Measurements from ENCODE around the gene SAMD15. TPM values are rescaled to one million over a fixed set of nuclear protein-coding genes. Genes with fewer than 3 reads are reported as not detected.

SAMD15 gene
- total and polyA plus RNA-seq, 2 donors (not counting 3 experiments of a cell fraction or from before 2014, with no cell fraction given): 0.10 to 1.1 TPM

DNA sequence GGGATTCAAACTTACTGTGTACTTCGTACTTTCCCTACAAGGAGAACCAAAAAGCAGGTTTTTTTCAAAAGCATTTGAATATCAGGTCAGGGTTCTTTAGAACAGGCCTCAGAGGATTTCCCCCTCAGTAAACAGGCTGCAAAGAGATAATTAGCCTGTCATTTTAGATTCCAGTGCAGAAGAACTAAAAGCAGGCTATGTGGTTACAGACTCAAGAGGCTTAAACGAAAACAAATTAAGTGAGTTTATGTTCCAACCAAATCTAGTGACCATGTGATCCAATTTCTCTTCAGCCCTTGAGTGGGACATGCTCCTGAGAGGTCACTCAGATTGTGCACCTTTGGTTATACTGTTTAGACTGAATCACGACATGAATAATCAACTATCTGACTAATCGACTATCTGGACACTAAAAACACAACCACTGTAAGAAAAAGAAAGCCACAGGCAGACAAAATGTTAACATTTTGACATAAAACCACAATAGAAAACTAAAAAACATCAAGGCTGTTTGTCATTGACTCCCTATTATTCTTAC lies 4.8 kb upstream of the SAMD15 start:
- dilution Hi-C loops (cut with MboI; ENCODE audit: extremely low pct_ligation_motif_present, low sequenced_read_pairs): no loop called here
- no peak for DNase-seq (ENCODE audit: low read depth, low spot score)
- H3K27ac ChIP-seq (ENCODE audit: insufficient read depth, low read depth, low read length): no peak overlapping the region

More for the DNA sequence above, 4.8 kb upstream of the SAMD15 start:
- Histone ChIP-seq H3K9me3 (replicated peaks; ENCODE audit: control insufficient read depth, insufficient read depth, low read length) (no peaks in the 10 kb centered on the region), H3K79me2 (ENCODE audit: control insufficient read depth, insufficient read depth, low read length) (peaks cover 9% of the 10 kb centered on the region), H3K4me1 (ENCODE audit: control insufficient read depth, extremely low read depth, insufficient read depth, low read length) (peaks cover 10% of the 10 kb centered on the region), H3K9me1 (replicated peaks; ENCODE audit: control insufficient read depth, extremely low read depth, insufficient read depth, low read length) (no peaks in the 10 kb centered on the region), H3K4me3 (replicated peaks in 1 of 3; ENCODE audit: insufficient read depth in 1 of 3, low read depth in 1 of 3, low read length in 3 of 3) (no peak overlapping the region), H3K4me2 (ENCODE audit: insufficient read depth, low read length) (no peak overlapping the region), H3K9ac (replicated peaks; ENCODE audit: extremely low read depth, insufficient read depth, low read length) (no peak overlapping the region), H4K20me1 (replicated peaks; ENCODE audit: control insufficient read depth, extremely low read depth, insufficient read depth, low read length) (no peaks in the 10 kb centered on the region), H3K36me3 (ENCODE audit: control insufficient read depth in 2 of 2, extremely low read depth in 1 of 2, insufficient read depth in 2 of 2, low read length in 2 of 2) (no peaks in the 10 kb centered on the region), H3K27me3 (ENCODE audit: control insufficient read depth in 2 of 2, insufficient read depth in 2 of 2, low read length in 2 of 2) (no peaks in the 10 kb centered on the region), H2AFZ (ENCODE audit: low read depth, low read length) (no peak overlapping the region)
- no TSS peak for BruUV-seq (replicated peaks)
- intact Hi-C loops (cut with micrococcal nuclease): no loop called here
- POLR2A ChIA-PET: no interaction called here
- CTCF ChIA-PET: no interaction called here
- FAIRE-seq: peak; percentile 33
- TF ChIP-seq POLR2AphosphoS5 (IDR thresholded peaks at IDR 0.05; ENCODE audit: insufficient read depth, low read depth, low read length): no peak
- TF ChIP-seq GATA2 (IDR thresholded peaks at IDR 0.05; ENCODE audit: insufficient read depth, insufficient read length, low read depth, low read length): no peak
- no peak for TF ChIP-seq POLR2A (IDR thresholded peaks at IDR 0.05; ENCODE audit: low read depth, low read length)
- TF ChIP-seq, protein P1, sequence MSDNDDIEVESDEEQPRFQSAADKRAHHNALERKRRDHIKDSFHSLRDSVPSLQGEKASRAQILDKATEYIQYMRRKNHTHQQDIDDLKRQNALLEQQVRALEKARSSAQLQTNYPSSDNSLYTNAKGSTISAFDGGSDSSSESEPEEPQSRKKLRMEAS (IDR thresholded peaks at IDR 0.05; ENCODE audit: insufficient read depth, insufficient read length): no peak
- TF ChIP-seq FOS (IDR thresholded peaks at IDR 0.05; ENCODE audit: borderline replicate concordance, insufficient read depth, low read length): no peak
- no peak for TF ChIP-seq JUN (IDR thresholded peaks at IDR 0.05; ENCODE audit: borderline replicate concordance, insufficient read depth, insufficient read length, low read depth)
- no peak for TF ChIP-seq EZH2 (IDR thresholded peaks at IDR 0.05; ENCODE audit: borderline replicate concordance, low read depth, low read length, severe bottlenecking)
- TF ChIP-seq, protein P2, sequence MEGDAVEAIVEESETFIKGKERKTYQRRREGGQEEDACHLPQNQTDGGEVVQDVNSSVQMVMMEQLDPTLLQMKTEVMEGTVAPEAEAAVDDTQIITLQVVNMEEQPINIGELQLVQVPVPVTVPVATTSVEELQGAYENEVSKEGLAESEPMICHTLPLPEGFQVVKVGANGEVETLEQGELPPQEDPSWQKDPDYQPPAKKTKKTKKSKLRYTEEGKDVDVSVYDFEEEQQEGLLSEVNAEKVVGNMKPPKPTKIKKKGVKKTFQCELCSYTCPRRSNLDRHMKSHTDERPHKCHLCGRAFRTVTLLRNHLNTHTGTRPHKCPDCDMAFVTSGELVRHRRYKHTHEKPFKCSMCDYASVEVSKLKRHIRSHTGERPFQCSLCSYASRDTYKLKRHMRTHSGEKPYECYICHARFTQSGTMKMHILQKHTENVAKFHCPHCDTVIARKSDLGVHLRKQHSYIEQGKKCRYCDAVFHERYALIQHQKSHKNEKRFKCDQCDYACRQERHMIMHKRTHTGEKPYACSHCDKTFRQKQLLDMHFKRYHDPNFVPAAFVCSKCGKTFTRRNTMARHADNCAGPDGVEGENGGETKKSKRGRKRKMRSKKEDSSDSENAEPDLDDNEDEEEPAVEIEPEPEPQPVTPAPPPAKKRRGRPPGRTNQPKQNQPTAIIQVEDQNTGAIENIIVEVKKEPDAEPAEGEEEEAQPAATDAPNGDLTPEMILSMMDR (IDR thresholded peaks at IDR 0.05; ENCODE audit: extremely low read depth in 1 of 2, insufficient read depth in 1 of 2, low read depth in 1 of 2, low read length in 2 of 2): no peak
- no peak for TF ChIP-seq MYC (IDR thresholded peaks at IDR 0.05; ENCODE audit: low read depth, low read length)

Data from endothelial cell of umbilical vein (primary cell).